ENCODE data around the gene NRF1.

DNA sequence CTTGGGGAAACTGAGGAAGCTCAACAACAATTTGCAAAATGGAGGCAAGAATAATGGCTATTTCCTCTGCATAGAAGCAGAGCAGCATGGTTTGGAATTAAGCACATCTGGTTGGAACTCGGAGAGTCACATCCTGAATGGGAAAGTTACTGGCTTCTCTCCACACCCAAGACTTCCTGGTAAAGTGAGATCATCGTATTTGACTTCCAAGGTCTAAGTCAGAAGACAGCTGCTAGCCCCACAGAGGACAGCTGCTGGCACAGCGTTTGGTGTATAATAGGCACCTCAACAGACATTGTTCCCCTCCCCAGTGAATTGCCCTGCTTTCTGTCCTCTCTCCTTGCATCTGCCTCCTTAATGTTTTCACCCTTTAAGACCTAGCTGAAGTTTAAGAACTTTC lies 37.0 kb upstream of the NRF1 start:
- no peak for TF ChIP-seq POLR2AphosphoS5 (IDR thresholded peaks at IDR 0.05; ENCODE audit: low read depth, low read length)
- TF ChIP-seq, protein P1, sequence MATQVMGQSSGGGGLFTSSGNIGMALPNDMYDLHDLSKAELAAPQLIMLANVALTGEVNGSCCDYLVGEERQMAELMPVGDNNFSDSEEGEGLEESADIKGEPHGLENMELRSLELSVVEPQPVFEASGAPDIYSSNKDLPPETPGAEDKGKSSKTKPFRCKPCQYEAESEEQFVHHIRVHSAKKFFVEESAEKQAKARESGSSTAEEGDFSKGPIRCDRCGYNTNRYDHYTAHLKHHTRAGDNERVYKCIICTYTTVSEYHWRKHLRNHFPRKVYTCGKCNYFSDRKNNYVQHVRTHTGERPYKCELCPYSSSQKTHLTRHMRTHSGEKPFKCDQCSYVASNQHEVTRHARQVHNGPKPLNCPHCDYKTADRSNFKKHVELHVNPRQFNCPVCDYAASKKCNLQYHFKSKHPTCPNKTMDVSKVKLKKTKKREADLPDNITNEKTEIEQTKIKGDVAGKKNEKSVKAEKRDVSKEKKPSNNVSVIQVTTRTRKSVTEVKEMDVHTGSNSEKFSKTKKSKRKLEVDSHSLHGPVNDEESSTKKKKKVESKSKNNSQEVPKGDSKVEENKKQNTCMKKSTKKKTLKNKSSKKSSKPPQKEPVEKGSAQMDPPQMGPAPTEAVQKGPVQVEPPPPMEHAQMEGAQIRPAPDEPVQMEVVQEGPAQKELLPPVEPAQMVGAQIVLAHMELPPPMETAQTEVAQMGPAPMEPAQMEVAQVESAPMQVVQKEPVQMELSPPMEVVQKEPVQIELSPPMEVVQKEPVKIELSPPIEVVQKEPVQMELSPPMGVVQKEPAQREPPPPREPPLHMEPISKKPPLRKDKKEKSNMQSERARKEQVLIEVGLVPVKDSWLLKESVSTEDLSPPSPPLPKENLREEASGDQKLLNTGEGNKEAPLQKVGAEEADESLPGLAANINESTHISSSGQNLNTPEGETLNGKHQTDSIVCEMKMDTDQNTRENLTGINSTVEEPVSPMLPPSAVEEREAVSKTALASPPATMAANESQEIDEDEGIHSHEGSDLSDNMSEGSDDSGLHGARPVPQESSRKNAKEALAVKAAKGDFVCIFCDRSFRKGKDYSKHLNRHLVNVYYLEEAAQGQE (IDR thresholded peaks at IDR 0.05; ENCODE audit: insufficient read depth in 1 of 2, low read depth in 2 of 2, low read length in 1 of 2) = no peak
- TF ChIP-seq, protein P2, sequence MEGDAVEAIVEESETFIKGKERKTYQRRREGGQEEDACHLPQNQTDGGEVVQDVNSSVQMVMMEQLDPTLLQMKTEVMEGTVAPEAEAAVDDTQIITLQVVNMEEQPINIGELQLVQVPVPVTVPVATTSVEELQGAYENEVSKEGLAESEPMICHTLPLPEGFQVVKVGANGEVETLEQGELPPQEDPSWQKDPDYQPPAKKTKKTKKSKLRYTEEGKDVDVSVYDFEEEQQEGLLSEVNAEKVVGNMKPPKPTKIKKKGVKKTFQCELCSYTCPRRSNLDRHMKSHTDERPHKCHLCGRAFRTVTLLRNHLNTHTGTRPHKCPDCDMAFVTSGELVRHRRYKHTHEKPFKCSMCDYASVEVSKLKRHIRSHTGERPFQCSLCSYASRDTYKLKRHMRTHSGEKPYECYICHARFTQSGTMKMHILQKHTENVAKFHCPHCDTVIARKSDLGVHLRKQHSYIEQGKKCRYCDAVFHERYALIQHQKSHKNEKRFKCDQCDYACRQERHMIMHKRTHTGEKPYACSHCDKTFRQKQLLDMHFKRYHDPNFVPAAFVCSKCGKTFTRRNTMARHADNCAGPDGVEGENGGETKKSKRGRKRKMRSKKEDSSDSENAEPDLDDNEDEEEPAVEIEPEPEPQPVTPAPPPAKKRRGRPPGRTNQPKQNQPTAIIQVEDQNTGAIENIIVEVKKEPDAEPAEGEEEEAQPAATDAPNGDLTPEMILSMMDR (IDR thresholded peaks at IDR 0.05) = no peak
- TF ChIP-seq SIN3A (IDR thresholded peaks at IDR 0.05; ENCODE audit: borderline replicate concordance, insufficient read depth, low read depth, low read length) = no peak
- no peak for TF ChIP-seq TCF7L2 (IDR thresholded peaks at IDR 0.05; ENCODE audit: low read depth, low read length)
